KOPT-K1 (cell line): ENCODE data around the gene RAB20.
"Not testable (repeated sequence)": the region's sequence is repeated elsewhere in the genome, so short reads cannot be mapped to it uniquely, and the experiment has no call there.

ENCODE experiments used
- H3K27ac ChIP-seq: fragments of 200-600 bp; sonication (generic); 2 replicates; pipeline ENCODE4 v1.5.1; 2016; ENCODE audit warnings: antibody characterized with exemption, mild to moderate bottlenecking, low read depth, low read length; ENCODE audit not compliant: poor library complexity, severe bottlenecking
- H3K36me3 ChIP-seq: fragments of 200-600 bp; sonication (generic); 2 replicates; pipeline ENCODE4 v1.5.1; 2017; ENCODE audit warnings: antibody characterized with exemption, mild to moderate bottlenecking, low read length, moderate library complexity; ENCODE audit not compliant: insufficient read depth
- H3K9me3 ChIP-seq: fragments of 200-600 bp; sonication (generic); 2 replicates; pipeline ENCODE4 v1.5.1; 2017; ENCODE audit warnings: antibody characterized with exemption, low read length, mild to moderate bottlenecking; ENCODE audit not compliant: insufficient read depth, poor library complexity, severe bottlenecking

The RAB20 gene

GRCh38 chr13:110503037-110503901 lies 58.3 kb downstream of the RAB20 start:
- Histone ChIP-seq H3K27ac (no peak overlapping the region), H3K36me3 (no peaks in the 10 kb centered on the region), H3K9me3 (no peaks in the 10 kb centered on the region)

DNA sequence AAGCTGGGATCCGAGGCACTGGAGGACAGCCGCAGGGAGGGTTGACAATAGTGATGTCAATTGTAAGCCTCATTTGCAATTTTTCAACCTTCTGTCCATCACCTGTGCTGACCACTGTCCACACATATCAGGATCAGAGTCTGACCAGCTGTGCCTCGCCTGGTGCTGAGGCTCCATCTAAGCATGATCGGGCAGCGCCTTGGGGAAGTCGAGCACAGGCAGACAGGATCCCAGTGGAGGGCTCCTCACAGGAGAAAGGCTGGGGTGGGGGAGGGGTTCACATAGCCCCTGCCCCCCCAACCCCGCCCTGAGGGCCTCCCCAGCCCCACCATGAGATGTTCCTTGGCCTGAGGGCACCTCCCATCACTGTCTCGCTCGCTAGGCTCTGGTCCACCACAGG lies 60.3 kb downstream of the RAB20 start:
- H3K27ac ChIP-seq = no peak overlapping the region
- H3K36me3 ChIP-seq = no peaks in the 10 kb centered on the region
- no peaks in the 10 kb centered on the region for H3K9me3 ChIP-seq

DNA sequence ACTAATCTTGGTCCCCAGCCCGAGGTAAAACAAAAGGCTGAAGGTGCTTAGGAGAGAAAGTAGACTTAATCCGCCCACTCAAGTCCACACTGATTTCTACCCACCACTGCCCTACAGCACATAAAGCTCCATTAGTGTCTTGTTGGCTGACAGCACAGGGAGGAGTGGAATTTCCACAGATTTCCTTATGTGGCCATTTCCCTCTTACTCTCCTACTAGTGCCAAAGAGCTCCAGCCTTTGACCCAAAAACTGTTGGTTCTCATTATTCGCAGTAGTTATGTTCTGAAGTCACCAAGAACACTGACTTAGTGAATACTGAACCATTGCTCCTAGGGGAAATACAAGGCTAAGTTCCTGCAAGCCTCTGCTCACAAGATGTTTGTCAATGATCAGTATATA lies 61.2 kb downstream of the RAB20 start:
- no peaks in the 10 kb centered on the region for H3K9me3 ChIP-seq
- no peak overlapping the region for H3K27ac ChIP-seq
- H3K36me3 ChIP-seq = no peaks in the 10 kb centered on the region

DNA sequence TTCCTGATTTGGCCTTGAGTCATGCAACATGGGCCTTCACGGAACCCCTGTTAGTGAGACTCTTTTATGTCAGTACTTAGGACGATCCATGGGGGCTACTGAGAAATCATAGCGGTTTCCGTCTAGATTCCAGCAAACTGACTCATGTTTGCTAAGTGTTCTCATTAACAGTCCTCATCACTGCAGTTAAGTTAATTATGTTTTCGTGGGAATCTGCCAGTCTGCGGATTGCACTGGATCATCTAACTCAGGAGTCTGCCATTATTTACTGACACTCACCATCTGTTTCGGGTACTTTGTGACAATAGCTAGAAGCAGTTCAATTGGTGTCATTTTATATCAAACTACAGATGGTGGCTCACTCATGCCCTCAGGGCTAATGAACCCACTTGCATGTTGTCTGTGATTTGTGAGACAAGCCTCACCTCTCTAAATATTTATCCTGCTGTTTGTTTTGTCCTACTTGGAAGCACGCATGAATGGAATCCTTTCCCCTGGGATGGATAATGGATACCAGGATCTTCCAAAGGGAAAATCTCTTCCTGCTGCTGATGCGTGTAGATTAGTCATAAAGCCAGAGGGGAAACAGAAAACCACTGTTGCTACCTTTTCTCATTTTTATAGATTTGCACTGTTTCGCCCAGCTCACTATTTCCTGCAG lies 61.8 kb downstream of the RAB20 start:
- Histone ChIP-seq H3K9me3 (no peaks in the 10 kb centered on the region), H3K36me3 (no peaks in the 10 kb centered on the region)

DNA sequence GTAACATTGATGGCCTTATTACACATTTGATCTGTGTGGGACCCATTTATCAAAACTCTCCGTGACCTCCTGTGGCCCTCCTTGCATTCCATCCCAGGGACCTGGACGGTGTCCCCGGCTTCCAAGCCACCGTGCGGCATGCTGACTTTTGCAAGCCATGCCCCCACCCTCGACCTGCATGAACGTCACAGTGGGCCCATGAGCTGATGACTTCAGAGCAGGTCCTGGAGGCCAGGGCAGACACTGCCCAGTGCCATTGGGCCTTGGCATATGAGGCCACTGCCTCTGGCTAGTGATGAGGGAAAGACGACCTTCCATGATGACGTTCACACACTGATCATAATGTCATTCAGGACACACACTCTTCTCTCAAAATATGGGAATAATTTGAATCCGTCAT lies 62.8 kb downstream of the RAB20 start:
- H3K27ac ChIP-seq = no peak overlapping the region
- H3K36me3 ChIP-seq = no peaks in the 10 kb centered on the region
- no peaks in the 10 kb centered on the region for H3K9me3 ChIP-seq

More for the DNA sequence above, 61.8 kb downstream of the RAB20 start:
- H3K27ac ChIP-seq = no peak overlapping the region

DNA sequence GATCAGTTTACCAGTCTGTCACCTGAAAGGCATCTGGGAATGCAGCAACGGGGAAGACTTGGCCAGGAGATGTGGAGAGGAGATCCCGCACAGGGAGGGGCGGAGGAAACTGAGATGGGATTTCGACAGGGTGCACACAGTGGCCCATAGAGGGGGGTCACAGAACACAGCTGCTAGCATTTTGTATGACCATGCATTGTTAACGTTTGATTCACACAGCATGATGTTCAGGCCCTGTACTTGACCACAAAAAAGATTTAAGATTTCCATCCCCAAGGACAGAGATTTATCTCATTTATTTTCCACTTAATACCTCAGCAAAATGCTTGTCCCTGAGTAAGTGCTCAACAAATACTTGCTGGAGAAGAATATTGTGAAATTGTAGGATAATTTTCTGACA lies 63.2 kb downstream of the RAB20 start:
- H3K9me3 ChIP-seq = no peaks in the 10 kb centered on the region
- no peaks in the 10 kb centered on the region for H3K36me3 ChIP-seq
- no peak overlapping the region for H3K27ac ChIP-seq

- not testable (repeated sequence) for H3K27ac ChIP-seq, H3K36me3 ChIP-seq, H3K9me3 ChIP-seq
Observed at GRCh38 chr13:110497896-110498295, 63.6 kb downstream of the RAB20 start.

GRCh38 chr13:110497003-110497402 lies 64.5 kb downstream of the RAB20 start:
- Histone ChIP-seq H3K36me3 (no peaks in the 10 kb centered on the region), H3K27ac (no peak overlapping the region), H3K9me3 (no peaks in the 10 kb centered on the region)

DNA sequence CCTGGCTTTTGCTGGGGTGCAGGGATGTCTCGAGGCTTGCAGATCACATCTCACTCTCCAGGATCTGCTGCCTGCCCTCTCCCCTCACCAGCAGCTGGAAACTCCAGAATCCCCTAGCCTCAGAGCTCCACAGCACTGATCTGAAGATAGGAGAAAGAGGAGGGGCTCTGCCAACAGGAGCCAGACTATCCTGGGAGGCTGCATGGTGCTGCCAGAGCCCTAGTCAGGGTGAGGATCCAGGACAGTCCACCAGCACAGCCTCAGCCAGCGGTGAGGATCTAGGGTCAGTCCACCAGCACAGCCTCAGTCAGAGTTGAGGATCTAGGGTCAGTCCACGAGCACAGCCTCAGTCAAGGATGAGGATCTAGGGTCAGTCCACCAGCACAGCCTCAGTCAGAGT lies 65.2 kb downstream of the RAB20 start:
- H3K9me3 ChIP-seq = no peaks in the 10 kb centered on the region
- H3K36me3 ChIP-seq = no peaks in the 10 kb centered on the region

GRCh38 chr13:110495881-110496280 lies 65.6 kb downstream of the RAB20 start:
- Histone ChIP-seq H3K27ac (no peak overlapping the region), H3K36me3 (no peaks in the 10 kb centered on the region), H3K9me3 (no peaks in the 10 kb centered on the region)

More for the DNA sequence above, 65.2 kb downstream of the RAB20 start:
- no peak overlapping the region for H3K27ac ChIP-seq

GRCh38 chr13:110495376-110495775 lies 66.1 kb downstream of the RAB20 start:
- H3K27ac ChIP-seq = no peak overlapping the region
- no peaks in the 10 kb centered on the region for H3K36me3 ChIP-seq
- no peaks in the 10 kb centered on the region for H3K9me3 ChIP-seq

DNA sequence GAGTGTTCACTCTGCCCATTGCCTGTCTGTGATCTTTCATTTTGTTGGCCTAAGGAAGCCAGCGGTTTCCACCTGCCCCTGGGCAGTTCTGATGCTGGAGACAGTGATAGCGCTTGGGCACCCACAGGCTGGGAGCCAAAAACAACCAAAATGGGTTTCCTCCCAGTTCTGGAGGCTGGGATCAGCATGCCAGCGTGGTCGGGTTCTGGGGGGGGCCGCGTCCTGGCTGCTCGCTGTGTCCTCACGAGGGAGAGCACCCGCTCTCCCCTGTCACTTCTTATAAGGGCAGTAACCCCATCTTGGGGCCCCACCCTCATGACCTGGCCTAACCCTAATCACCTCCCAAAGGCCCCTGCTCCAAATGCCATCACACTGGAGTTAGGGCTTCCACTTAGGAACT lies 67.9 kb downstream of the RAB20 start:
- Histone ChIP-seq H3K36me3 (no peaks in the 10 kb centered on the region), H3K27ac (no peak overlapping the region)

GRCh38 chr13:110492679-110493593 lies 68.6 kb downstream of the RAB20 start:
- no peaks in the 10 kb centered on the region for H3K9me3 ChIP-seq
- H3K27ac ChIP-seq = no peak overlapping the region
- H3K36me3 ChIP-seq = no peaks in the 10 kb centered on the region

More for the DNA sequence above, 67.9 kb downstream of the RAB20 start:
- H3K9me3 ChIP-seq = no peaks in the 10 kb centered on the region

- Histone ChIP-seq H3K27ac (no peak overlapping the region), H3K36me3 (no peaks in the 10 kb centered on the region), H3K9me3 (no peaks in the 10 kb centered on the region)
Observed at GRCh38 chr13:110491869-110492678, 69.4 kb downstream of the RAB20 start.
